Esophagus muscularis mucosa (tissue), 4 donors: ENCODE data around the gene ITGAL.
A peak's percentile ranks its signal among the peaks of the same experiment; 100 is the strongest.

Experiments used
- CTCF ChIP-seq, 3 experiments: fragments of 200-600 bp in 2 of 3; fragments of 450-650 bp in 1 of 3; sonication (generic) in 2 of 3; IDR thresholded peaks; one replicate each; pipeline ENCODE4 v1.5.1; 2017 to 2019; ENCODE audit warnings: antibody characterized with exemption in 3 of 3, mild to moderate bottlenecking in 2 of 3, moderate library complexity in 1 of 3
- EP300 ChIP-seq: sonication (generic); formaldehyde crosslinking; IDR thresholded peaks from one replicate; pipeline ENCODE4 v1.6.1; 2017; ENCODE audit warnings: antibody characterized with exemption
- POLR2A ChIP-seq: fragments of 450-650 bp; IDR thresholded peaks from one replicate; pipeline ENCODE4 v1.6.1; 2017; ENCODE audit warnings: antibody characterized with exemption, moderate library complexity, mild to moderate bottlenecking, low read depth
- POLR2AphosphoS5 ChIP-seq, 2 donors: sonication (generic); formaldehyde crosslinking; IDR thresholded peaks; one replicate each; pipeline ENCODE4 v1.6.1; 2017; ENCODE audit warnings: antibody characterized with exemption in 2 of 2

GRCh38 chr16:30535777-30536190 lies 63.2 kb downstream of the ITGAL start:
- TF ChIP-seq POLR2A = no peak
- TF ChIP-seq POLR2AphosphoS5 (IDR thresholded peaks at IDR 0.05) = peak in 1 of 2 donors; percentile 43
- TF ChIP-seq CTCF (IDR thresholded peaks at IDR 0.05) = peak; percentile 55 to 66 (median 64)
- TF ChIP-seq EP300 = no peak
